Thyroid gland (tissue), 4 donors: Measurements from ENCODE around the gene MED9. TPM values are rescaled to one million over a fixed set of nuclear protein-coding genes. Genes with fewer than 3 reads are reported as not detected.

ENCODE experiments used
- DNase-seq, 2 donors: peaks; one replicate each; pipeline ENCODE4 v3.0.0-alpha.2; 2019
- H3K27ac ChIP-seq, 3 donors: fragments of 200-600 bp; sonication (generic); 1 replicate in 2 of 3; 2 replicates in 1 of 3; pipeline ENCODE4 v1.5.1; 2016 to 2019; ENCODE audit warnings: mild to moderate bottlenecking in 1 of 3, moderate library complexity in 1 of 3
- H3K27me3 ChIP-seq: fragments of 200-600 bp; sonication (generic); one replicate; pipeline ENCODE4 v1.5.1; 2019
- H3K36me3 ChIP-seq, 2 donors: fragments of 200-600 bp; sonication (generic); one replicate each; pipeline ENCODE4 v1.5.1; 2016 to 2019
- H3K4me1 ChIP-seq, 2 donors: fragments of 200-600 bp; sonication (generic); one replicate each; pipeline ENCODE4 v1.5.1; 2017 to 2019
- H3K4me3 ChIP-seq, 3 donors: fragments of 200-600 bp; sonication (generic); replicated peaks in 1 of 3; 1 replicate in 2 of 3; 2 replicates in 1 of 3; pipeline ENCODE4 v1.5.1; 2016; ENCODE audit warnings: mild to moderate bottlenecking in 1 of 3
- H3K9me3 ChIP-seq: fragments of 200-600 bp; sonication (generic); one replicate; pipeline ENCODE4 v1.5.1; 2017
- CTCF ChIP-seq, 6 experiments: fragments of 200-600 bp in 3 of 6; fragments of 450-650 bp in 3 of 6; sonication (generic) in 3 of 6; IDR thresholded peaks; one replicate each; pipeline ENCODE4 v1.5.1; 2016 to 2019; ENCODE audit warnings: antibody characterized with exemption in 6 of 6, mild to moderate bottlenecking in 2 of 6, inconsistent platforms in 1 of 6, moderate library complexity in 1 of 6
- POLR2A ChIP-seq, 2 donors: fragments of 450-650 bp; IDR thresholded peaks; one replicate each; pipeline ENCODE4 v1.6.1; 2017; ENCODE audit warnings: antibody characterized with exemption in 2 of 2, mild to moderate bottlenecking in 2 of 2, moderate library complexity in 1 of 2
- WGBS, 2 donors: methylation state at CpG; one replicate each; pipeline ENCODE4 v1.1.5; 2017; 5-methylcytosine and 5-hydroxymethylcytosine counted together
- intact Hi-C: fragments of 100-400 bp; cut with DNase I; formaldehyde crosslinking; loops from one replicate; pipeline ENCODE4 v1.15.1; 2023
- total RNA-seq, 4 donors: library from RNA; depleted of rRNA; stranded (reverse); fragments of >200 nt; gene quantifications; one replicate each; pipeline ENCODE4 v1.2.3, GENCODE V29; 2016

Gene MED9
- total RNA-seq, 4 donors from 2014 or later: 27.9 to 35.4 (median 30.8) TPM

GRCh38 chr17:17505610-17506171 is 28.9 kb downstream of the MED9 start:
- 90 to 95% methylated on average over 8 to 9 of the region's 22 CpGs for WGBS, 2 donors
- DNase-seq: no peak
- H3K4me1 ChIP-seq: no peaks in the 10 kb centered on the region
- intact Hi-C loops: no loop called here
- H3K4me3 ChIP-seq: no peak overlapping the region
- H3K27me3 ChIP-seq: no peaks in the 10 kb centered on the region
- TF ChIP-seq CTCF (IDR thresholded peaks at IDR 0.05): no peak
- no peak for TF ChIP-seq POLR2A (IDR thresholded peaks at IDR 0.05)
- H3K27ac ChIP-seq: no peak overlapping the region
- H3K9me3 ChIP-seq: no peaks in the 10 kb centered on the region
- no peaks in the 10 kb centered on the region for H3K36me3 ChIP-seq

- no peak for DNase-seq
- intact Hi-C loops: no loop called here
- H3K27ac ChIP-seq: no peak overlapping the region
- no peak for TF ChIP-seq CTCF (IDR thresholded peaks at IDR 0.05)
- TF ChIP-seq POLR2A (IDR thresholded peaks at IDR 0.05): no peak
- no peak overlapping the region for H3K4me3 ChIP-seq
- 50 to 92% methylated on average over 2 to 11 of the region's 22 CpGs for WGBS, 2 donors
- H3K36me3 ChIP-seq: no peaks in the 10 kb centered on the region
- H3K27me3 ChIP-seq: no peaks in the 10 kb centered on the region
- H3K4me1 ChIP-seq: no peaks in the 10 kb centered on the region
- no peaks in the 10 kb centered on the region for H3K9me3 ChIP-seq
Observed at GRCh38 chr17:17506181-17506741, 29.5 kb downstream of the MED9 start.

- Histone ChIP-seq H3K27ac (no peak overlapping the region), H3K4me1 (no peaks in the 10 kb centered on the region), H3K9me3 (no peaks in the 10 kb centered on the region), H3K27me3 (no peaks in the 10 kb centered on the region), H3K36me3 (no peaks in the 10 kb centered on the region), H3K4me3 (no peak overlapping the region)
- TF ChIP-seq POLR2A (IDR thresholded peaks at IDR 0.05) (no peak), CTCF (IDR thresholded peaks at IDR 0.05) (no peak)
- intact Hi-C loops: no loop called here
- 65 to 70% methylated on average over 5 to 10 of the region's 17 CpGs for WGBS, 2 donors
- no peak for DNase-seq
Observed at GRCh38 chr17:17506893-17507464, 30.2 kb downstream of the MED9 start.

GRCh38 chr17:17507465-17508011 is 30.7 kb downstream of the MED9 start:
- H3K4me3 ChIP-seq: no peak overlapping the region
- no peaks in the 10 kb centered on the region for H3K9me3 ChIP-seq
- TF ChIP-seq POLR2A (IDR thresholded peaks at IDR 0.05) (no peak), CTCF (IDR thresholded peaks at IDR 0.05) (no peak)
- H3K27me3 ChIP-seq: no peaks in the 10 kb centered on the region
- no peak overlapping the region for H3K27ac ChIP-seq
- no peaks in the 10 kb centered on the region for H3K36me3 ChIP-seq
- intact Hi-C loops: no loop called here
- DNase-seq: no peak
- WGBS, 2 donors: 92 to 99% methylated on average over 8 to 13 of the region's 16 CpGs
- no peaks in the 10 kb centered on the region for H3K4me1 ChIP-seq

GRCh38 chr17:17508019-17508535 is 31.3 kb downstream of the MED9 start:
- intact Hi-C loops: no loop called here
- 83 to 93% methylated on average over 9 to 11 of the region's 11 CpGs for WGBS, 2 donors
- DNase-seq: no peak
- H3K4me1 ChIP-seq: no peaks in the 10 kb centered on the region
- TF ChIP-seq CTCF (IDR thresholded peaks at IDR 0.05) (no peak), POLR2A (IDR thresholded peaks at IDR 0.05) (no peak)
- H3K9me3 ChIP-seq: no peaks in the 10 kb centered on the region
- no peaks in the 10 kb centered on the region for H3K36me3 ChIP-seq
- H3K4me3 ChIP-seq: no peak overlapping the region
- no peak overlapping the region for H3K27ac ChIP-seq
- no peaks in the 10 kb centered on the region for H3K27me3 ChIP-seq
